Activated naive CD8-positive, alpha-beta T cell (primary cell): Measurements from ENCODE around the gene MYO5B.

Experiments
- H3K27ac Mint-ChIP-seq: one replicate; pipeline ENCODE4 v1.8.0; 2021; ENCODE audit warnings: mixed read lengths
- H3K27me3 Mint-ChIP-seq: one replicate; pipeline ENCODE4 v1.8.0; 2021; ENCODE audit warnings: mixed read lengths
- H3K36me3 Mint-ChIP-seq: one replicate; pipeline ENCODE4 v1.8.0; 2021; ENCODE audit warnings: mixed read lengths
- H3K4me1 Mint-ChIP-seq: one replicate; pipeline ENCODE4 v1.8.0; 2021; ENCODE audit warnings: low read depth, mixed read lengths
- H3K4me3 Mint-ChIP-seq: one replicate; pipeline ENCODE4 v1.8.0; 2021; ENCODE audit warnings: mild to moderate bottlenecking, mixed read lengths
- H3K9me3 Mint-ChIP-seq: one replicate; pipeline ENCODE4 v1.8.0; 2021; ENCODE audit warnings: low read depth, mixed read lengths

MYO5B gene

GRCh38 chr18:50090370-50091312 is 104.3 kb downstream of the MYO5B start:
- Mint-ChIP-seq H3K36me3 (no peaks in the 10 kb centered on the region), H3K9me3 (no peaks in the 10 kb centered on the region), H3K27me3 (peaks cover 5% of the 10 kb centered on the region), H3K27ac (no peak overlapping the region), H3K4me3 (no peak overlapping the region), H3K4me1 (no peaks in the 10 kb centered on the region)

- Mint-ChIP-seq H3K4me1 (no peaks in the 10 kb centered on the region), H3K4me3 (no peak overlapping the region), H3K27ac (no peak overlapping the region), H3K9me3 (no peaks in the 10 kb centered on the region), H3K27me3 (peaks cover 5% of the 10 kb centered on the region), H3K36me3 (no peaks in the 10 kb centered on the region)
Observed at GRCh38 chr18:50089702-50090101, 105.2 kb downstream of the MYO5B start.

GRCh38 chr18:50083708-50084107 is 111.2 kb downstream of the MYO5B start:
- H3K27ac Mint-ChIP-seq: no peak overlapping the region

GRCh38 chr18:50080932-50081560 is 113.9 kb downstream of the MYO5B start:
- no peak overlapping the region for H3K27ac Mint-ChIP-seq
- peaks cover 2% of the 10 kb centered on the region for H3K4me1 Mint-ChIP-seq
- no peak overlapping the region for H3K4me3 Mint-ChIP-seq
- peaks cover 6% of the 10 kb centered on the region for H3K27me3 Mint-ChIP-seq
- no peaks in the 10 kb centered on the region for H3K36me3 Mint-ChIP-seq
- H3K9me3 Mint-ChIP-seq: no peaks in the 10 kb centered on the region

More at GRCh38 chr18:50083708-50084107, 111.2 kb downstream of the MYO5B start:
- no peaks in the 10 kb centered on the region for H3K36me3 Mint-ChIP-seq
- H3K4me1 Mint-ChIP-seq: no peaks in the 10 kb centered on the region
- no peak overlapping the region for H3K4me3 Mint-ChIP-seq
- peaks cover 10% of the 10 kb centered on the region for H3K27me3 Mint-ChIP-seq
- H3K9me3 Mint-ChIP-seq: no peaks in the 10 kb centered on the region

- H3K36me3 Mint-ChIP-seq: no peaks in the 10 kb centered on the region
- H3K9me3 Mint-ChIP-seq: no peaks in the 10 kb centered on the region
- H3K4me1 Mint-ChIP-seq: peaks cover 2% of the 10 kb centered on the region
- peaks cover 6% of the 10 kb centered on the region for H3K27me3 Mint-ChIP-seq
- no peak overlapping the region for H3K27ac Mint-ChIP-seq
- no peak overlapping the region for H3K4me3 Mint-ChIP-seq
Observed at GRCh38 chr18:50080316-50080715, 114.6 kb downstream of the MYO5B start.

- H3K27ac Mint-ChIP-seq: no peak overlapping the region
- H3K9me3 Mint-ChIP-seq: no peaks in the 10 kb centered on the region
Observed at GRCh38 chr18:50079571-50080295, 115.2 kb downstream of the MYO5B start.

GRCh38 chr18:50076277-50076676 is 118.7 kb downstream of the MYO5B start:
- H3K4me1 Mint-ChIP-seq: peaks cover 2% of the 10 kb centered on the region
- H3K36me3 Mint-ChIP-seq: no peaks in the 10 kb centered on the region
- H3K27me3 Mint-ChIP-seq: peaks cover 8% of the 10 kb centered on the region
- no peaks in the 10 kb centered on the region for H3K9me3 Mint-ChIP-seq
- no peak overlapping the region for H3K4me3 Mint-ChIP-seq
- no peak overlapping the region for H3K27ac Mint-ChIP-seq

More at GRCh38 chr18:50079571-50080295, 115.2 kb downstream of the MYO5B start:
- Mint-ChIP-seq H3K27me3 (peaks cover 6% of the 10 kb centered on the region), H3K4me3 (no peak overlapping the region), H3K36me3 (no peaks in the 10 kb centered on the region), H3K4me1 (peaks cover 2% of the 10 kb centered on the region)

GRCh38 chr18:50075772-50076171 is 119.2 kb downstream of the MYO5B start:
- H3K36me3 Mint-ChIP-seq: no peaks in the 10 kb centered on the region
- H3K27ac Mint-ChIP-seq: no peak overlapping the region
- H3K4me3 Mint-ChIP-seq: no peak overlapping the region
- H3K9me3 Mint-ChIP-seq: no peaks in the 10 kb centered on the region
- H3K27me3 Mint-ChIP-seq: peaks cover 8% of the 10 kb centered on the region
- peaks cover 2% of the 10 kb centered on the region for H3K4me1 Mint-ChIP-seq

GRCh38 chr18:50074404-50074803 is 120.5 kb downstream of the MYO5B start:
- H3K36me3 Mint-ChIP-seq: no peaks in the 10 kb centered on the region
- peaks cover 8% of the 10 kb centered on the region for H3K27me3 Mint-ChIP-seq
- no peak overlapping the region for H3K4me3 Mint-ChIP-seq
- H3K27ac Mint-ChIP-seq: no peak overlapping the region
- peaks cover 2% of the 10 kb centered on the region for H3K4me1 Mint-ChIP-seq
- no peaks in the 10 kb centered on the region for H3K9me3 Mint-ChIP-seq

GRCh38 chr18:50073319-50073718 is 121.6 kb downstream of the MYO5B start:
- Mint-ChIP-seq H3K27ac (no peak overlapping the region), H3K36me3 (no peaks in the 10 kb centered on the region), H3K4me1 (peaks cover 2% of the 10 kb centered on the region), H3K9me3 (no peaks in the 10 kb centered on the region), H3K4me3 (no peak overlapping the region), H3K27me3 (peaks cover 7% of the 10 kb centered on the region)

- Mint-ChIP-seq H3K4me1 (peaks cover 2% of the 10 kb centered on the region), H3K9me3 (no peaks in the 10 kb centered on the region), H3K27ac (no peak overlapping the region), H3K27me3 (peaks cover 9% of the 10 kb centered on the region), H3K4me3 (no peak overlapping the region), H3K36me3 (no peaks in the 10 kb centered on the region)
Observed at GRCh38 chr18:50072146-50072545, 122.8 kb downstream of the MYO5B start.

GRCh38 chr18:50071397-50071796 is 123.5 kb downstream of the MYO5B start:
- Mint-ChIP-seq H3K4me1 (peaks cover 2% of the 10 kb centered on the region), H3K4me3 (no peak overlapping the region), H3K9me3 (no peaks in the 10 kb centered on the region), H3K27me3 (peaks cover 9% of the 10 kb centered on the region), H3K36me3 (no peaks in the 10 kb centered on the region), H3K27ac (no peak overlapping the region)

- Mint-ChIP-seq H3K27ac (no peak overlapping the region), H3K4me1 (no peaks in the 10 kb centered on the region), H3K9me3 (no peaks in the 10 kb centered on the region), H3K36me3 (no peaks in the 10 kb centered on the region), H3K27me3 (peaks cover 9% of the 10 kb centered on the region), H3K4me3 (no peak overlapping the region)
Observed at GRCh38 chr18:50069422-50069821, 125.5 kb downstream of the MYO5B start.

- Mint-ChIP-seq H3K9me3 (no peaks in the 10 kb centered on the region), H3K27ac (no peak overlapping the region), H3K4me3 (no peak overlapping the region), H3K4me1 (no peaks in the 10 kb centered on the region), H3K36me3 (no peaks in the 10 kb centered on the region), H3K27me3 (peaks cover 6% of the 10 kb centered on the region)
Observed at GRCh38 chr18:50065527-50065926, 129.4 kb downstream of the MYO5B start.

GRCh38 chr18:50065039-50065438 is 129.9 kb downstream of the MYO5B start:
- H3K4me1 Mint-ChIP-seq: no peaks in the 10 kb centered on the region
- no peaks in the 10 kb centered on the region for H3K9me3 Mint-ChIP-seq
- no peak overlapping the region for H3K27ac Mint-ChIP-seq
- H3K27me3 Mint-ChIP-seq: peaks cover 6% of the 10 kb centered on the region
- no peak overlapping the region for H3K4me3 Mint-ChIP-seq
- no peaks in the 10 kb centered on the region for H3K36me3 Mint-ChIP-seq
